HG03521 (cell line): ENCODE data around the gene GSTA4.

Experiments used
- ATAC-seq: cut with Tn5 transposase; IDR thresholded peaks from one replicate; pipeline ENCODE4 v1.9.1; 2021; ENCODE audit warnings: mild to moderate bottlenecking, moderate library complexity; ENCODE audit not compliant: unreplicated experiment

GSTA4 gene

GRCh38 chr6:52995089-52995912 lies at the start of gene GSTA4:
TSS of gene GSTA4 (minus strand) at chr6:52995284. CDS start at chr6:52994243, 1,041 bp downstream.
- peak; percentile 97 for ATAC-seq

- no peak for ATAC-seq
These were observed 49.5 kb upstream of the GSTA4 start for GRCh38 chr6:53044572-53044971.

GRCh38 chr6:53044071-53044470 lies 49.0 kb upstream of the GSTA4 start:
- ATAC-seq: no peak

- no peak for ATAC-seq
These were observed 48.5 kb upstream of the GSTA4 start for GRCh38 chr6:53043581-53043980.

- ATAC-seq: no peak
These were observed 47.0 kb upstream of the GSTA4 start for GRCh38 chr6:53042112-53042511.

- ATAC-seq: no peak
These were observed 46.3 kb upstream of the GSTA4 start for GRCh38 chr6:53041356-53041755.

GRCh38 chr6:53038596-53038995 lies 43.5 kb upstream of the GSTA4 start:
- ATAC-seq: no peak

GRCh38 chr6:53038141-53038540 lies 43.1 kb upstream of the GSTA4 start:
- no peak for ATAC-seq

- no peak for ATAC-seq
These were observed 40.6 kb upstream of the GSTA4 start for GRCh38 chr6:53035549-53036213.

- ATAC-seq: no peak
These were observed 38.7 kb upstream of the GSTA4 start for GRCh38 chr6:53033764-53034163.

- ATAC-seq: no peak
These were observed 37.8 kb upstream of the GSTA4 start for GRCh38 chr6:53032849-53033248.

- no peak for ATAC-seq
These were observed 36.2 kb upstream of the GSTA4 start for GRCh38 chr6:53031281-53031680.

GRCh38 chr6:53029761-53030160 lies 34.7 kb upstream of the GSTA4 start:
- ATAC-seq: no peak

- no peak for ATAC-seq
These were observed 34.2 kb upstream of the GSTA4 start for GRCh38 chr6:53029257-53029656.

GRCh38 chr6:53028467-53028866 lies 33.4 kb upstream of the GSTA4 start:
- ATAC-seq: no peak

GRCh38 chr6:53027131-53027718 lies 32.1 kb upstream of the GSTA4 start:
- ATAC-seq: no peak

GRCh38 chr6:53026526-53026925 lies 31.4 kb upstream of the GSTA4 start:
- no peak for ATAC-seq

- no peak for ATAC-seq
These were observed 28.2 kb upstream of the GSTA4 start for GRCh38 chr6:53023323-53023722.

- no peak for ATAC-seq
These were observed 25.1 kb upstream of the GSTA4 start for GRCh38 chr6:53020005-53020744.

GRCh38 chr6:53018446-53018845 lies 23.4 kb upstream of the GSTA4 start:
- ATAC-seq: no peak

- no peak for ATAC-seq
These were observed 20.4 kb upstream of the GSTA4 start for GRCh38 chr6:53015486-53015885.
